ENCODE data around the gene SPEG. TPM values are rescaled to one million over a fixed set of nuclear protein-coding genes. Genes with fewer than 3 reads are reported as not detected.

SPEG gene
- total and polyA plus RNA-seq, 2 of the 8 experiments (the other 6 are each of a cell fraction or from before 2014, with no cell fraction given) = 19.9 to 32.0 TPM

- TF ChIP-seq, protein P1, sequence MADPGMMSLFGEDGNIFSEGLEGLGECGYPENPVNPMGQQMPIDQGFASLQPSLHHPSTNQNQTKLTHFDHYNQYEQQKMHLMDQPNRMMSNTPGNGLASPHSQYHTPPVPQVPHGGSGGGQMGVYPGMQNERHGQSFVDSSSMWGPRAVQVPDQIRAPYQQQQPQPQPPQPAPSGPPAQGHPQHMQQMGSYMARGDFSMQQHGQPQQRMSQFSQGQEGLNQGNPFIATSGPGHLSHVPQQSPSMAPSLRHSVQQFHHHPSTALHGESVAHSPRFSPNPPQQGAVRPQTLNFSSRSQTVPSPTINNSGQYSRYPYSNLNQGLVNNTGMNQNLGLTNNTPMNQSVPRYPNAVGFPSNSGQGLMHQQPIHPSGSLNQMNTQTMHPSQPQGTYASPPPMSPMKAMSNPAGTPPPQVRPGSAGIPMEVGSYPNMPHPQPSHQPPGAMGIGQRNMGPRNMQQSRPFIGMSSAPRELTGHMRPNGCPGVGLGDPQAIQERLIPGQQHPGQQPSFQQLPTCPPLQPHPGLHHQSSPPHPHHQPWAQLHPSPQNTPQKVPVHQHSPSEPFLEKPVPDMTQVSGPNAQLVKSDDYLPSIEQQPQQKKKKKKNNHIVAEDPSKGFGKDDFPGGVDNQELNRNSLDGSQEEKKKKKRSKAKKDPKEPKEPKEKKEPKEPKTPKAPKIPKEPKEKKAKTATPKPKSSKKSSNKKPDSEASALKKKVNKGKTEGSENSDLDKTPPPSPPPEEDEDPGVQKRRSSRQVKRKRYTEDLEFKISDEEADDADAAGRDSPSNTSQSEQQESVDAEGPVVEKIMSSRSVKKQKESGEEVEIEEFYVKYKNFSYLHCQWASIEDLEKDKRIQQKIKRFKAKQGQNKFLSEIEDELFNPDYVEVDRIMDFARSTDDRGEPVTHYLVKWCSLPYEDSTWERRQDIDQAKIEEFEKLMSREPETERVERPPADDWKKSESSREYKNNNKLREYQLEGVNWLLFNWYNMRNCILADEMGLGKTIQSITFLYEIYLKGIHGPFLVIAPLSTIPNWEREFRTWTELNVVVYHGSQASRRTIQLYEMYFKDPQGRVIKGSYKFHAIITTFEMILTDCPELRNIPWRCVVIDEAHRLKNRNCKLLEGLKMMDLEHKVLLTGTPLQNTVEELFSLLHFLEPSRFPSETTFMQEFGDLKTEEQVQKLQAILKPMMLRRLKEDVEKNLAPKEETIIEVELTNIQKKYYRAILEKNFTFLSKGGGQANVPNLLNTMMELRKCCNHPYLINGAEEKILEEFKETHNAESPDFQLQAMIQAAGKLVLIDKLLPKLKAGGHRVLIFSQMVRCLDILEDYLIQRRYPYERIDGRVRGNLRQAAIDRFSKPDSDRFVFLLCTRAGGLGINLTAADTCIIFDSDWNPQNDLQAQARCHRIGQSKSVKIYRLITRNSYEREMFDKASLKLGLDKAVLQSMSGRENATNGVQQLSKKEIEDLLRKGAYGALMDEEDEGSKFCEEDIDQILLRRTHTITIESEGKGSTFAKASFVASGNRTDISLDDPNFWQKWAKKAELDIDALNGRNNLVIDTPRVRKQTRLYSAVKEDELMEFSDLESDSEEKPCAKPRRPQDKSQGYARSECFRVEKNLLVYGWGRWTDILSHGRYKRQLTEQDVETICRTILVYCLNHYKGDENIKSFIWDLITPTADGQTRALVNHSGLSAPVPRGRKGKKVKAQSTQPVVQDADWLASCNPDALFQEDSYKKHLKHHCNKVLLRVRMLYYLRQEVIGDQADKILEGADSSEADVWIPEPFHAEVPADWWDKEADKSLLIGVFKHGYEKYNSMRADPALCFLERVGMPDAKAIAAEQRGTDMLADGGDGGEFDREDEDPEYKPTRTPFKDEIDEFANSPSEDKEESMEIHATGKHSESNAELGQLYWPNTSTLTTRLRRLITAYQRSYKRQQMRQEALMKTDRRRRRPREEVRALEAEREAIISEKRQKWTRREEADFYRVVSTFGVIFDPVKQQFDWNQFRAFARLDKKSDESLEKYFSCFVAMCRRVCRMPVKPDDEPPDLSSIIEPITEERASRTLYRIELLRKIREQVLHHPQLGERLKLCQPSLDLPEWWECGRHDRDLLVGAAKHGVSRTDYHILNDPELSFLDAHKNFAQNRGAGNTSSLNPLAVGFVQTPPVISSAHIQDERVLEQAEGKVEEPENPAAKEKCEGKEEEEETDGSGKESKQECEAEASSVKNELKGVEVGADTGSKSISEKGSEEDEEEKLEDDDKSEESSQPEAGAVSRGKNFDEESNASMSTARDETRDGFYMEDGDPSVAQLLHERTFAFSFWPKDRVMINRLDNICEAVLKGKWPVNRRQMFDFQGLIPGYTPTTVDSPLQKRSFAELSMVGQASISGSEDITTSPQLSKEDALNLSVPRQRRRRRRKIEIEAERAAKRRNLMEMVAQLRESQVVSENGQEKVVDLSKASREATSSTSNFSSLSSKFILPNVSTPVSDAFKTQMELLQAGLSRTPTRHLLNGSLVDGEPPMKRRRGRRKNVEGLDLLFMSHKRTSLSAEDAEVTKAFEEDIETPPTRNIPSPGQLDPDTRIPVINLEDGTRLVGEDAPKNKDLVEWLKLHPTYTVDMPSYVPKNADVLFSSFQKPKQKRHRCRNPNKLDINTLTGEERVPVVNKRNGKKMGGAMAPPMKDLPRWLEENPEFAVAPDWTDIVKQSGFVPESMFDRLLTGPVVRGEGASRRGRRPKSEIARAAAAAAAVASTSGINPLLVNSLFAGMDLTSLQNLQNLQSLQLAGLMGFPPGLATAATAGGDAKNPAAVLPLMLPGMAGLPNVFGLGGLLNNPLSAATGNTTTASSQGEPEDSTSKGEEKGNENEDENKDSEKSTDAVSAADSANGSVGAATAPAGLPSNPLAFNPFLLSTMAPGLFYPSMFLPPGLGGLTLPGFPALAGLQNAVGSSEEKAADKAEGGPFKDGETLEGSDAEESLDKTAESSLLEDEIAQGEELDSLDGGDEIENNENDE (IDR thresholded peaks at IDR 0.05; ENCODE audit: insufficient replicate concordance, low read length) = no peak
- no peak for TF ChIP-seq E2F6 (IDR thresholded peaks at IDR 0.05)
- no peak for TF ChIP-seq SP4 (IDR thresholded peaks at IDR 0.05; ENCODE audit: low read length)
- TF ChIP-seq, protein P2, sequence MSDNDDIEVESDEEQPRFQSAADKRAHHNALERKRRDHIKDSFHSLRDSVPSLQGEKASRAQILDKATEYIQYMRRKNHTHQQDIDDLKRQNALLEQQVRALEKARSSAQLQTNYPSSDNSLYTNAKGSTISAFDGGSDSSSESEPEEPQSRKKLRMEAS (IDR thresholded peaks at IDR 0.05) = no peak
- TF ChIP-seq RNF2 (IDR thresholded peaks at IDR 0.05; ENCODE audit: borderline replicate concordance, low read depth, low read length, missing control alignments, poor library complexity, severe bottlenecking) = no peak
- no peak for TF ChIP-seq FOSL1 (IDR thresholded peaks at IDR 0.05; ENCODE audit: insufficient read depth, low read depth, low read length)
- TF ChIP-seq ZNF274 (IDR thresholded peaks at IDR 0.05; ENCODE audit: borderline replicate concordance, extremely low read depth, low read length) = no peak
These were observed 35.8 kb downstream of the SPEG start (continued) for GRCh38 chr2:219470429-219470828.
